Measurements from ENCODE around the gene FTHL17. TPM values are rescaled to one million over a fixed set of nuclear protein-coding genes. Genes with fewer than 3 reads are reported as not detected.

The FTHL17 gene
- total and polyA plus RNA-seq, 2 experiments from 2014 or later: not detected

DNA sequence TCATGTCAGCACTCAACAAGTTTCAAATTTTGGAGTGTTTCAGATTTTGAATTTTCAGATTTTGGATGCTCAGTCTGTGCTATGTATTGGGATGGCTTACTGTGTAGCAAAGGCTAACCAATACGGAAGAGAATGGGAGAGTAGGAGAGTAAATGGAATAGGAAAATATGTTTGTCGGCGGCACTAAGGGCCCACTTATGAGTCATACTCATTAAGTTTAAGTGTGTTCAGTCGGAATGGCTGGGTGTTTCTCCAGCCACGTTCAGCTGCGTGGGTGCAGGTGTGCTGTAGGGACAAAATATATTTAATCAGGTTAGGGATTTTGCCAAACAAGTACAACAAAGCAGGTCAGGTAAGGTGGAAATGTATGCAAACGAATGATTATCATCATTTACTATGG, 13.6 kb downstream of the FTHL17 start:
- H3K4me1 ChIP-seq (ENCODE audit: insufficient read depth): no peaks in the 10 kb centered on the region
- no peak overlapping the region for H3K4me3 ChIP-seq
- no peak overlapping the region for H2AFZ ChIP-seq
- H4K20me1 ChIP-seq (ENCODE audit: insufficient read depth, poor library complexity, severe bottlenecking): no peaks in the 10 kb centered on the region
- no peaks in the 10 kb centered on the region for H3K9me3 ChIP-seq (ENCODE audit: low read depth)
- no peaks in the 10 kb centered on the region for H3K79me2 ChIP-seq
- 67% methylated on average over 7 of the region's 7 CpGs for WGBS (ENCODE audit: low lambda C conversion rate, missing lambda C conversion rate)
- H3K4me2 ChIP-seq: no peak overlapping the region
- no peaks in the 10 kb centered on the region for H3K27me3 ChIP-seq
- TF ChIP-seq EZH2 (IDR thresholded peaks at IDR 0.05; ENCODE audit: borderline replicate concordance) (no peak), EZH2phosphoT487 (IDR thresholded peaks at IDR 0.05; ENCODE audit: low read depth, severe bottlenecking, unreplicated experiment) (no peak)
- TF ChIP-seq, protein P1, sequence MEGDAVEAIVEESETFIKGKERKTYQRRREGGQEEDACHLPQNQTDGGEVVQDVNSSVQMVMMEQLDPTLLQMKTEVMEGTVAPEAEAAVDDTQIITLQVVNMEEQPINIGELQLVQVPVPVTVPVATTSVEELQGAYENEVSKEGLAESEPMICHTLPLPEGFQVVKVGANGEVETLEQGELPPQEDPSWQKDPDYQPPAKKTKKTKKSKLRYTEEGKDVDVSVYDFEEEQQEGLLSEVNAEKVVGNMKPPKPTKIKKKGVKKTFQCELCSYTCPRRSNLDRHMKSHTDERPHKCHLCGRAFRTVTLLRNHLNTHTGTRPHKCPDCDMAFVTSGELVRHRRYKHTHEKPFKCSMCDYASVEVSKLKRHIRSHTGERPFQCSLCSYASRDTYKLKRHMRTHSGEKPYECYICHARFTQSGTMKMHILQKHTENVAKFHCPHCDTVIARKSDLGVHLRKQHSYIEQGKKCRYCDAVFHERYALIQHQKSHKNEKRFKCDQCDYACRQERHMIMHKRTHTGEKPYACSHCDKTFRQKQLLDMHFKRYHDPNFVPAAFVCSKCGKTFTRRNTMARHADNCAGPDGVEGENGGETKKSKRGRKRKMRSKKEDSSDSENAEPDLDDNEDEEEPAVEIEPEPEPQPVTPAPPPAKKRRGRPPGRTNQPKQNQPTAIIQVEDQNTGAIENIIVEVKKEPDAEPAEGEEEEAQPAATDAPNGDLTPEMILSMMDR (IDR thresholded peaks at IDR 0.05; ENCODE audit: poor library complexity): no peak
- H3K9me2 ChIP-seq (replicated peaks; ENCODE audit: insufficient read depth): no peaks in the 10 kb centered on the region
- H3K27ac ChIP-seq: no peak overlapping the region
- no peak for DNase-seq (ENCODE audit: low spot score)
- H3K36me3 ChIP-seq (replicated peaks; ENCODE audit: insufficient read depth, low read depth): no peaks in the 10 kb centered on the region

DNA sequence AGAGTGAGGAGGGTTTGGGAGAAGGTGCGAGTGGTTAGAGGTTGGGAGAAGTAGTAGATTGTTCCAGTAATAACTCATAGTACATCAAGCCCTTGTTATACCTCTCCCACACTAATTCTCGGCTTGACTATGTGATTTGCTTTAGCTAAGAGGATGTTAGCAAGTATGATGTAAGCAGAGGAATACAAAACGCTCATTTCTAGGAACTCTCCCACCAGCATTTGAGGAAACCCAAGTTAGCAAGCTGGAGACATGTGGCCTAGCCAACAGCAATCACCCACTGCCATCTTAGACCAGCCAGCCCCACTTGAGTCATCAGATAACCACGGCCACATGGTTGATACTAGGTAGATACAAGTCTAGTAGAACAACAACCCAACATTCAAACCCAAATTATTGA, 14.2 kb downstream of the FTHL17 start:
- TF ChIP-seq, protein P1 (IDR thresholded peaks at IDR 0.05; ENCODE audit: poor library complexity): no peak
- TF ChIP-seq EZH2 (IDR thresholded peaks at IDR 0.05; ENCODE audit: borderline replicate concordance): no peak
- TF ChIP-seq EZH2phosphoT487 (IDR thresholded peaks at IDR 0.05; ENCODE audit: low read depth, severe bottlenecking, unreplicated experiment): no peak
- Histone ChIP-seq H2AFZ (no peak overlapping the region), H3K9me3 (ENCODE audit: low read depth) (no peaks in the 10 kb centered on the region), H3K4me3 (no peak overlapping the region), H3K9me2 (replicated peaks; ENCODE audit: insufficient read depth) (no peaks in the 10 kb centered on the region), H3K4me1 (ENCODE audit: insufficient read depth) (no peaks in the 10 kb centered on the region), H3K36me3 (replicated peaks; ENCODE audit: insufficient read depth, low read depth) (no peaks in the 10 kb centered on the region), H3K27ac (no peak overlapping the region), H3K4me2 (no peak overlapping the region), H3K27me3 (no peaks in the 10 kb centered on the region), H3K79me2 (no peaks in the 10 kb centered on the region), H4K20me1 (ENCODE audit: insufficient read depth, poor library complexity, severe bottlenecking) (no peaks in the 10 kb centered on the region)
- whole genome bisulfite sequencing (ENCODE audit: low lambda C conversion rate, missing lambda C conversion rate): 74% methylated on average over 4 of the region's 4 CpGs
- DNase-seq (ENCODE audit: low spot score): no peak

DNA sequence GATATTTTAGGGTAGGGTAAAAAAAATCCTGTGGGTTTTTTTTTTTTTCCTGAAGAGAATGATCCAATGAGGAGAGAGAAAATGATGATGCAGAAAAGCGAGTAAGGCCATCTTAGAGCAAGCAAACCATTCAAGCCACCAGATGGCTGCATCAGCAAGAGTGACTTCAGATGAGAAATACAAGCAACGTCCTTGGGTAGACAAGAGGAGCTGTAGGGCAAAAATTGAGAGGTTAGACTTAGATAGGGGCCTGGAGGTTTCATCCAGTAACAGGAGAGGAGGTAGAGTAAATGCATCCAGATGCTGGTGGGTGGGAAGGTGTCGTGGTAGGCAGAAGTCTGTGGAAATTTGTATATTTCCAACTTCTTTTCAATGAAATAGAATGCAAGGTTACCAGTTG, 14.6 kb downstream of the FTHL17 start:
- TF ChIP-seq EZH2phosphoT487 (IDR thresholded peaks at IDR 0.05; ENCODE audit: low read depth, severe bottlenecking, unreplicated experiment) (no peak), EZH2 (IDR thresholded peaks at IDR 0.05; ENCODE audit: borderline replicate concordance) (no peak)
- no peak overlapping the region for H3K4me3 ChIP-seq
- no peak for DNase-seq (ENCODE audit: low spot score)
- no peaks in the 10 kb centered on the region for H4K20me1 ChIP-seq (ENCODE audit: insufficient read depth, poor library complexity, severe bottlenecking)
- H3K27me3 ChIP-seq: no peaks in the 10 kb centered on the region
- no peaks in the 10 kb centered on the region for H3K9me3 ChIP-seq (ENCODE audit: low read depth)
- H3K4me1 ChIP-seq (ENCODE audit: insufficient read depth): no peaks in the 10 kb centered on the region
- no peak overlapping the region for H2AFZ ChIP-seq
- WGBS (ENCODE audit: low lambda C conversion rate, missing lambda C conversion rate): 55% methylated on average over 3 of the region's 3 CpGs
- no peak overlapping the region for H3K4me2 ChIP-seq
- no peaks in the 10 kb centered on the region for H3K9me2 ChIP-seq (replicated peaks; ENCODE audit: insufficient read depth)
- no peak overlapping the region for H3K27ac ChIP-seq
- no peaks in the 10 kb centered on the region for H3K36me3 ChIP-seq (replicated peaks; ENCODE audit: insufficient read depth, low read depth)
- H3K79me2 ChIP-seq: no peaks in the 10 kb centered on the region

DNA sequence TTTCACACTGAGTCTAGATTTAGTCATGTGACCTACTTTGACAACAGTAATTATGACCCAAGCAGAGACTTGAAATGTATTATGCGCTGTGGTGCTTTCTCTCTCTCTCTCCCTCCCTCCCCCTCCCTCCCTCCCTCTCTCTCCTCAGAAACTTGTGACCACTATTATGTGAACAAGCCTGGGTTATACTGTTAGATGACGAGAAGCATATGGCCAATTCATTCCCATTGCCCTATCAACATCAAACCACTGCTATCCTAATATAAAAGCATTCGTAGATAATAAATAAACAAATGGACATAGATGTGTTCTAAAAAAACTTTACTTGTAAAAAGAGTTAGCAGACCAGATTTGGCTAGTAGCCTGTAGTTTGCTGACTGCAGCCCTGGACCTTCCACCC, 18.2 kb downstream of the FTHL17 start:
- no peak overlapping the region for H3K4me3 ChIP-seq
- WGBS (ENCODE audit: low lambda C conversion rate, missing lambda C conversion rate): 67% methylated on average over 2 of the region's 3 CpGs

More for the DNA sequence above, 18.2 kb downstream of the FTHL17 start:
- H3K9me2 ChIP-seq (replicated peaks; ENCODE audit: insufficient read depth): no peaks in the 10 kb centered on the region
- H3K27ac ChIP-seq: no peak overlapping the region
- no peak overlapping the region for H3K4me2 ChIP-seq
- no peaks in the 10 kb centered on the region for H4K20me1 ChIP-seq (ENCODE audit: insufficient read depth, poor library complexity, severe bottlenecking)
- no peak for DNase-seq (ENCODE audit: low spot score)
- H3K79me2 ChIP-seq: no peaks in the 10 kb centered on the region
- H3K9me3 ChIP-seq (ENCODE audit: low read depth): no peaks in the 10 kb centered on the region
- no peaks in the 10 kb centered on the region for H3K36me3 ChIP-seq (replicated peaks; ENCODE audit: insufficient read depth, low read depth)
- H3K27me3 ChIP-seq: no peaks in the 10 kb centered on the region
- H3K4me1 ChIP-seq (ENCODE audit: insufficient read depth): no peaks in the 10 kb centered on the region
- TF ChIP-seq EZH2phosphoT487 (IDR thresholded peaks at IDR 0.05; ENCODE audit: low read depth, severe bottlenecking, unreplicated experiment) (no peak), EZH2 (IDR thresholded peaks at IDR 0.05; ENCODE audit: borderline replicate concordance) (no peak)
- no peak overlapping the region for H2AFZ ChIP-seq
